HepG2 (cell line): Measurements from ENCODE around the gene UGT1A4.

Experiments
- JUND ChIP-seq: sonication (generic); formaldehyde crosslinking; IDR thresholded peaks from 2 replicates; pipeline ENCODE4 v1.8.0; 2022; ENCODE audit warnings: mild to moderate bottlenecking, missing genetic modification reagents
- RNF2 ChIP-seq: fragments of 450-650 bp; conservative IDR thresholded peaks from 2 replicates; pipeline ENCODE4 v1.6.1; 2016; ENCODE audit warnings: low read depth
- ZSCAN29 ChIP-seq: sonication (generic); formaldehyde crosslinking; conservative IDR thresholded peaks from 2 replicates; pipeline ENCODE4 v1.4.0; 2020; ENCODE audit warnings: mild to moderate bottlenecking, missing genetic modification reagents
- TF ChIP-seq, protein P1 (sequence below): sonication (generic); formaldehyde crosslinking; IDR thresholded peaks from 2 replicates; pipeline ENCODE4 v1.5.0; 2020; ENCODE audit warnings: mild to moderate bottlenecking, low read depth, missing genetic modification reagents, borderline replicate concordance
- TF ChIP-seq, protein P2 (sequence below): sonication (generic); formaldehyde crosslinking; IDR thresholded peaks from 2 replicates; pipeline ENCODE4 v1.5.0; 2020; ENCODE audit warnings: mild to moderate bottlenecking, missing genetic modification reagents, moderate library complexity

DNA sequence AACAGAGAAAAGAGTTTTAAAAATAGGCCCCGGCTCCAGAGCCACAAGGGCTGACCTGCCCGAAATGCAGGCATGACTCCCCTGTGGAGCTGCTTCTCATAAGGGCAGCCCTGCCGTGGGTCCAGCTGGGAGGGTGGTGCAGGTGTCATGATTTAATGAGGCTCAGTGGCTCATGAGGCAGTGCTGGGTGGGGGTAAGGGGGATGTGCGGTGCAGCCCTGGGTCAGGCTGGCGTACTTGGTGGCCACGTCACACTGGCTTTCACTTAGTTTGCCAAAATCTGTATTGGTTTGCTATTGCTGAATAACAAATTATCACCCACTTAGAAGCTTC, 102.2 kb downstream of the UGT1A4 start:
- no peak for TF ChIP-seq JUND
- TF ChIP-seq, protein P1, sequence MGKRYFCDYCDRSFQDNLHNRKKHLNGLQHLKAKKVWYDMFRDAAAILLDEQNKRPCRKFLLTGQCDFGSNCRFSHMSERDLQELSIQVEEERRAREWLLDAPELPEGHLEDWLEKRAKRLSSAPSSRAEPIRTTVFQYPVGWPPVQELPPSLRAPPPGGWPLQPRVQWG (CRISPR knock-in tag) = no peak
- TF ChIP-seq, protein P2, sequence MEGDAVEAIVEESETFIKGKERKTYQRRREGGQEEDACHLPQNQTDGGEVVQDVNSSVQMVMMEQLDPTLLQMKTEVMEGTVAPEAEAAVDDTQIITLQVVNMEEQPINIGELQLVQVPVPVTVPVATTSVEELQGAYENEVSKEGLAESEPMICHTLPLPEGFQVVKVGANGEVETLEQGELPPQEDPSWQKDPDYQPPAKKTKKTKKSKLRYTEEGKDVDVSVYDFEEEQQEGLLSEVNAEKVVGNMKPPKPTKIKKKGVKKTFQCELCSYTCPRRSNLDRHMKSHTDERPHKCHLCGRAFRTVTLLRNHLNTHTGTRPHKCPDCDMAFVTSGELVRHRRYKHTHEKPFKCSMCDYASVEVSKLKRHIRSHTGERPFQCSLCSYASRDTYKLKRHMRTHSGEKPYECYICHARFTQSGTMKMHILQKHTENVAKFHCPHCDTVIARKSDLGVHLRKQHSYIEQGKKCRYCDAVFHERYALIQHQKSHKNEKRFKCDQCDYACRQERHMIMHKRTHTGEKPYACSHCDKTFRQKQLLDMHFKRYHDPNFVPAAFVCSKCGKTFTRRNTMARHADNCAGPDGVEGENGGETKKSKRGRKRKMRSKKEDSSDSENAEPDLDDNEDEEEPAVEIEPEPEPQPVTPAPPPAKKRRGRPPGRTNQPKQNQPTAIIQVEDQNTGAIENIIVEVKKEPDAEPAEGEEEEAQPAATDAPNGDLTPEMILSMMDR = no peak
- TF ChIP-seq ZSCAN29 (CRISPR knock-in tag) = no peak
- no peak for TF ChIP-seq RNF2
